Measurements from ENCODE around the gene EML4. TPM values are rescaled to one million over a fixed set of nuclear protein-coding genes. Genes with fewer than 3 reads are reported as not detected.
A peak's percentile ranks its signal among the peaks of the same experiment; 100 is the strongest.

EML4 gene
- total and polyA plus RNA-seq, 9 of the 15 experiments (the other 6 are each of a cell fraction or from before 2014, with no cell fraction given), result 14.7 to 48.3 (median 36.5) TPM

DNA sequence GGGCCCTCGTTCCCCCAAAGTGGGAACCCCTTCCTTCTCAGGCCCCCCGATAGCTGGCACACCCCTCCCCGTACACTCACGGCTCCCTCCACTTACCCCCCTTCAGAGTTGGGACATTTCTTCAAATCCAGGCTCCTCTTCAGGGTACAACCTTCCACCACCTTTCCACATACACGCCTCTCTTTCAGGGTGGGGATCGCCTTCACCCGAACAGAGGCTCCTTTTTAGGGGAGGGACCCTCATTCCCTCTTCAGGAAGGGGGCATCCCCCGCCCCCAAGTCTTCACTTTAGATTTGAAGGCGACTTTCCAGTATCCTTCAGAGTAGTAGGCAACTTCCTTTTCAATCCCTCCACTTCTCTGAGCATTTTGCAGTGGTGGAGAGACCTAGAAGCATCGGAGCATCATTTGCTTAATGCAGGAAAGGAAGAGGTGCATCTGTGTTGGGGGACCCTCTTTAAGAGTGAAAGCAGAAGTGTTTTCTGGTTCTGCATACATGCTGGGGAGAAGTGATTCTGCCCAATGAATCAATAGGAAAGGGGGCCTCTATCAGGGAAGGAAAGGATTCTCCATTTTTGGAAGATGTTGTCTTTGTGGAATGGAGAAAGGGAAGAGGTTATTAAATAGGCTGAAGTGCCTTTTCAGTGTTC lies 845 bp downstream of the EML4 start (continued):
- TF ChIP-seq ZNF224 (CRISPR knock-in tag; IDR thresholded peaks at IDR 0.05), result no peak
- TF ChIP-seq, protein P1, sequence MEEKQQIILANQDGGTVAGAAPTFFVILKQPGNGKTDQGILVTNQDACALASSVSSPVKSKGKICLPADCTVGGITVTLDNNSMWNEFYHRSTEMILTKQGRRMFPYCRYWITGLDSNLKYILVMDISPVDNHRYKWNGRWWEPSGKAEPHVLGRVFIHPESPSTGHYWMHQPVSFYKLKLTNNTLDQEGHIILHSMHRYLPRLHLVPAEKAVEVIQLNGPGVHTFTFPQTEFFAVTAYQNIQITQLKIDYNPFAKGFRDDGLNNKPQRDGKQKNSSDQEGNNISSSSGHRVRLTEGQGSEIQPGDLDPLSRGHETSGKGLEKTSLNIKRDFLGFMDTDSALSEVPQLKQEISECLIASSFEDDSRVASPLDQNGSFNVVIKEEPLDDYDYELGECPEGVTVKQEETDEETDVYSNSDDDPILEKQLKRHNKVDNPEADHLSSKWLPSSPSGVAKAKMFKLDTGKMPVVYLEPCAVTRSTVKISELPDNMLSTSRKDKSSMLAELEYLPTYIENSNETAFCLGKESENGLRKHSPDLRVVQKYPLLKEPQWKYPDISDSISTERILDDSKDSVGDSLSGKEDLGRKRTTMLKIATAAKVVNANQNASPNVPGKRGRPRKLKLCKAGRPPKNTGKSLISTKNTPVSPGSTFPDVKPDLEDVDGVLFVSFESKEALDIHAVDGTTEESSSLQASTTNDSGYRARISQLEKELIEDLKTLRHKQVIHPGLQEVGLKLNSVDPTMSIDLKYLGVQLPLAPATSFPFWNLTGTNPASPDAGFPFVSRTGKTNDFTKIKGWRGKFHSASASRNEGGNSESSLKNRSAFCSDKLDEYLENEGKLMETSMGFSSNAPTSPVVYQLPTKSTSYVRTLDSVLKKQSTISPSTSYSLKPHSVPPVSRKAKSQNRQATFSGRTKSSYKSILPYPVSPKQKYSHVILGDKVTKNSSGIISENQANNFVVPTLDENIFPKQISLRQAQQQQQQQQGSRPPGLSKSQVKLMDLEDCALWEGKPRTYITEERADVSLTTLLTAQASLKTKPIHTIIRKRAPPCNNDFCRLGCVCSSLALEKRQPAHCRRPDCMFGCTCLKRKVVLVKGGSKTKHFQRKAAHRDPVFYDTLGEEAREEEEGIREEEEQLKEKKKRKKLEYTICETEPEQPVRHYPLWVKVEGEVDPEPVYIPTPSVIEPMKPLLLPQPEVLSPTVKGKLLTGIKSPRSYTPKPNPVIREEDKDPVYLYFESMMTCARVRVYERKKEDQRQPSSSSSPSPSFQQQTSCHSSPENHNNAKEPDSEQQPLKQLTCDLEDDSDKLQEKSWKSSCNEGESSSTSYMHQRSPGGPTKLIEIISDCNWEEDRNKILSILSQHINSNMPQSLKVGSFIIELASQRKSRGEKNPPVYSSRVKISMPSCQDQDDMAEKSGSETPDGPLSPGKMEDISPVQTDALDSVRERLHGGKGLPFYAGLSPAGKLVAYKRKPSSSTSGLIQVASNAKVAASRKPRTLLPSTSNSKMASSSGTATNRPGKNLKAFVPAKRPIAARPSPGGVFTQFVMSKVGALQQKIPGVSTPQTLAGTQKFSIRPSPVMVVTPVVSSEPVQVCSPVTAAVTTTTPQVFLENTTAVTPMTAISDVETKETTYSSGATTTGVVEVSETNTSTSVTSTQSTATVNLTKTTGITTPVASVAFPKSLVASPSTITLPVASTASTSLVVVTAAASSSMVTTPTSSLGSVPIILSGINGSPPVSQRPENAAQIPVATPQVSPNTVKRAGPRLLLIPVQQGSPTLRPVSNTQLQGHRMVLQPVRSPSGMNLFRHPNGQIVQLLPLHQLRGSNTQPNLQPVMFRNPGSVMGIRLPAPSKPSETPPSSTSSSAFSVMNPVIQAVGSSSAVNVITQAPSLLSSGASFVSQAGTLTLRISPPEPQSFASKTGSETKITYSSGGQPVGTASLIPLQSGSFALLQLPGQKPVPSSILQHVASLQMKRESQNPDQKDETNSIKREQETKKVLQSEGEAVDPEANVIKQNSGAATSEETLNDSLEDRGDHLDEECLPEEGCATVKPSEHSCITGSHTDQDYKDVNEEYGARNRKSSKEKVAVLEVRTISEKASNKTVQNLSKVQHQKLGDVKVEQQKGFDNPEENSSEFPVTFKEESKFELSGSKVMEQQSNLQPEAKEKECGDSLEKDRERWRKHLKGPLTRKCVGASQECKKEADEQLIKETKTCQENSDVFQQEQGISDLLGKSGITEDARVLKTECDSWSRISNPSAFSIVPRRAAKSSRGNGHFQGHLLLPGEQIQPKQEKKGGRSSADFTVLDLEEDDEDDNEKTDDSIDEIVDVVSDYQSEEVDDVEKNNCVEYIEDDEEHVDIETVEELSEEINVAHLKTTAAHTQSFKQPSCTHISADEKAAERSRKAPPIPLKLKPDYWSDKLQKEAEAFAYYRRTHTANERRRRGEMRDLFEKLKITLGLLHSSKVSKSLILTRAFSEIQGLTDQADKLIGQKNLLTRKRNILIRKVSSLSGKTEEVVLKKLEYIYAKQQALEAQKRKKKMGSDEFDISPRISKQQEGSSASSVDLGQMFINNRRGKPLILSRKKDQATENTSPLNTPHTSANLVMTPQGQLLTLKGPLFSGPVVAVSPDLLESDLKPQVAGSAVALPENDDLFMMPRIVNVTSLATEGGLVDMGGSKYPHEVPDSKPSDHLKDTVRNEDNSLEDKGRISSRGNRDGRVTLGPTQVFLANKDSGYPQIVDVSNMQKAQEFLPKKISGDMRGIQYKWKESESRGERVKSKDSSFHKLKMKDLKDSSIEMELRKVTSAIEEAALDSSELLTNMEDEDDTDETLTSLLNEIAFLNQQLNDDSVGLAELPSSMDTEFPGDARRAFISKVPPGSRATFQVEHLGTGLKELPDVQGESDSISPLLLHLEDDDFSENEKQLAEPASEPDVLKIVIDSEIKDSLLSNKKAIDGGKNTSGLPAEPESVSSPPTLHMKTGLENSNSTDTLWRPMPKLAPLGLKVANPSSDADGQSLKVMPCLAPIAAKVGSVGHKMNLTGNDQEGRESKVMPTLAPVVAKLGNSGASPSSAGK (IDR thresholded peaks at IDR 0.05), result peak; percentile 11; the same call in 1 of the 2 replicates
- no peak for TF ChIP-seq ZSCAN29 (IDR thresholded peaks at IDR 0.05)
- TF ChIP-seq, protein P2, sequence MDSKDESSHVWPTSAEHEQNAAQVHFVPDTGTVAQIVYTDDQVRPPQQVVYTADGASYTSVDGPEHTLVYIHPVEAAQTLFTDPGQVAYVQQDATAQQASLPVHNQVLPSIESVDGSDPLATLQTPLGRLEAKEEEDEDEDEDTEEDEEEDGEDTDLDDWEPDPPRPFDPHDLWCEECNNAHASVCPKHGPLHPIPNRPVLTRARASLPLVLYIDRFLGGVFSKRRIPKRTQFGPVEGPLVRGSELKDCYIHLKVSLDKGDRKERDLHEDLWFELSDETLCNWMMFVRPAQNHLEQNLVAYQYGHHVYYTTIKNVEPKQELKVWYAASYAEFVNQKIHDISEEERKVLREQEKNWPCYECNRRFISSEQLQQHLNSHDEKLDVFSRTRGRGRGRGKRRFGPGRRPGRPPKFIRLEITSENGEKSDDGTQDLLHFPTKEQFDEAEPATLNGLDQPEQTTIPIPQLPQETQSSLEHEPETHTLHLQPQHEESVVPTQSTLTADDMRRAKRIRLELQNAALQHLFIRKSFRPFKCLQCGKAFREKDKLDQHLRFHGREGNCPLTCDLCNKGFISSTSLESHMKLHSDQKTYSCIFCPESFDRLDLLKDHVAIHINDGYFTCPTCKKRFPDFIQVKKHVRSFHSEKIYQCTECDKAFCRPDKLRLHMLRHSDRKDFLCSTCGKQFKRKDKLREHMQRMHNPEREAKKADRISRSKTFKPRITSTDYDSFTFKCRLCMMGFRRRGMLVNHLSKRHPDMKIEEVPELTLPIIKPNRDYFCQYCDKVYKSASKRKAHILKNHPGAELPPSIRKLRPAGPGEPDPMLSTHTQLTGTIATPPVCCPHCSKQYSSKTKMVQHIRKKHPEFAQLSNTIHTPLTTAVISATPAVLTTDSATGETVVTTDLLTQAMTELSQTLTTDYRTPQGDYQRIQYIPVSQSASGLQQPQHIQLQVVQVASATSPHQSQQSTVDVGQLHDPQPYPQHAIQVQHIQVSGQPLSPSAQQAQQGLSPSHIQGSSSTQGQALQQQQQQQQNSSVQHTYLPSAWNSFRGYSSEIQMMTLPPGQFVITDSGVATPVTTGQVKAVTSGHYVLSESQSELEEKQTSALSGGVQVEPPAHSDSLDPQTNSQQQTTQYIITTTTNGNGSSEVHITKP (IDR thresholded peaks at IDR 0.05; ENCODE audit: partially characterized antibody), result peak; percentile 4
- no peak for TF ChIP-seq PTBP1 (IDR thresholded peaks at IDR 0.05; ENCODE audit: low read depth, low read length)
- peak; percentile 40; the same call in 1 of the 2 replicates for TF ChIP-seq SPI1 (IDR thresholded peaks at IDR 0.05; ENCODE audit: borderline replicate concordance, low read depth, low read length)
- TF ChIP-seq ATF7 (IDR thresholded peaks at IDR 0.05), result no peak
- TF ChIP-seq, protein P3, sequence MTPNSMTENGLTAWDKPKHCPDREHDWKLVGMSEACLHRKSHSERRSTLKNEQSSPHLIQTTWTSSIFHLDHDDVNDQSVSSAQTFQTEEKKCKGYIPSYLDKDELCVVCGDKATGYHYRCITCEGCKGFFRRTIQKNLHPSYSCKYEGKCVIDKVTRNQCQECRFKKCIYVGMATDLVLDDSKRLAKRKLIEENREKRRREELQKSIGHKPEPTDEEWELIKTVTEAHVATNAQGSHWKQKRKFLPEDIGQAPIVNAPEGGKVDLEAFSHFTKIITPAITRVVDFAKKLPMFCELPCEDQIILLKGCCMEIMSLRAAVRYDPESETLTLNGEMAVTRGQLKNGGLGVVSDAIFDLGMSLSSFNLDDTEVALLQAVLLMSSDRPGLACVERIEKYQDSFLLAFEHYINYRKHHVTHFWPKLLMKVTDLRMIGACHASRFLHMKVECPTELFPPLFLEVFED (CRISPR knock-in tag; conservative IDR thresholded peaks at IDR 0.05), result no peak
- TF ChIP-seq, protein P4, sequence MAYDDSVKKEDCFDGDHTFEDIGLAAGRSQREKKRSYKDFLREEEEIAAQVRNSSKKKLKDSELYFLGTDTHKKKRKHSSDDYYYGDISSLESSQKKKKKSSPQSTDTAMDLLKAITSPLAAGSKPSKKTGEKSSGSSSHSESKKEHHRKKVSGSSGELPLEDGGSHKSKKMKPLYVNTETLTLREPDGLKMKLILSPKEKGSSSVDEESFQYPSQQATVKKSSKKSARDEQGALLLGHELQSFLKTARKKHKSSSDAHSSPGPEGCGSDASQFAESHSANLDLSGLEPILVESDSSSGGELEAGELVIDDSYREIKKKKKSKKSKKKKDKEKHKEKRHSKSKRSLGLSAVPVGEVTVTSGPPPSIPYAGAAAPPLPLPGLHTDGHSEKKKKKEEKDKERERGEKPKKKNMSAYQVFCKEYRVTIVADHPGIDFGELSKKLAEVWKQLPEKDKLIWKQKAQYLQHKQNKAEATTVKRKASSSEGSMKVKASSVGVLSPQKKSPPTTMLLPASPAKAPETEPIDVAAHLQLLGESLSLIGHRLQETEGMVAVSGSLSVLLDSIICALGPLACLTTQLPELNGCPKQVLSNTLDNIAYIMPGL (CRISPR knock-in tag; IDR thresholded peaks at IDR 0.05), result no peak
